IPS-20b (cell line): ENCODE data around the gene IFTAP.
"Not testable (repeated sequence)": the region's sequence is repeated elsewhere in the genome, so short reads cannot be mapped to it uniquely, and the experiment has no call there.

Source experiments
- H3K27ac ChIP-seq: one replicate; pipeline ENCODE4 v1.5.1; 2013; ENCODE audit warnings: low read length
- H3K27me3 ChIP-seq: 2 replicates; pipeline ENCODE4 v1.6.1; 2013; ENCODE audit warnings: mild to moderate bottlenecking, low read length, inconsistent platforms; ENCODE audit not compliant: insufficient read depth
- H3K36me3 ChIP-seq: 2 replicates; pipeline ENCODE4 v1.6.1; 2013; ENCODE audit warnings: low read depth, mild to moderate bottlenecking, inconsistent platforms, low read length, moderate library complexity; ENCODE audit not compliant: insufficient read depth
- H3K4me1 ChIP-seq: 2 replicates; pipeline ENCODE4 v1.6.1; 2013; ENCODE audit warnings: mild to moderate bottlenecking, control low read depth, inconsistent platforms, low read length, moderate library complexity; ENCODE audit not compliant: insufficient read depth
- H3K4me3 ChIP-seq: 2 replicates; pipeline ENCODE4 v1.5.1; 2013; ENCODE audit warnings: mild to moderate bottlenecking, low read length, inconsistent platforms
- H3K9ac ChIP-seq: 2 replicates; pipeline ENCODE4 v1.6.1; 2013; ENCODE audit warnings: low read depth, mild to moderate bottlenecking, inconsistent platforms, low read length, moderate library complexity
- H3K9me3 ChIP-seq: 2 replicates; pipeline ENCODE4 v1.6.1; 2013; ENCODE audit warnings: mild to moderate bottlenecking, low read depth, low read length, inconsistent platforms; ENCODE audit not compliant: insufficient read depth

The IFTAP gene

DNA sequence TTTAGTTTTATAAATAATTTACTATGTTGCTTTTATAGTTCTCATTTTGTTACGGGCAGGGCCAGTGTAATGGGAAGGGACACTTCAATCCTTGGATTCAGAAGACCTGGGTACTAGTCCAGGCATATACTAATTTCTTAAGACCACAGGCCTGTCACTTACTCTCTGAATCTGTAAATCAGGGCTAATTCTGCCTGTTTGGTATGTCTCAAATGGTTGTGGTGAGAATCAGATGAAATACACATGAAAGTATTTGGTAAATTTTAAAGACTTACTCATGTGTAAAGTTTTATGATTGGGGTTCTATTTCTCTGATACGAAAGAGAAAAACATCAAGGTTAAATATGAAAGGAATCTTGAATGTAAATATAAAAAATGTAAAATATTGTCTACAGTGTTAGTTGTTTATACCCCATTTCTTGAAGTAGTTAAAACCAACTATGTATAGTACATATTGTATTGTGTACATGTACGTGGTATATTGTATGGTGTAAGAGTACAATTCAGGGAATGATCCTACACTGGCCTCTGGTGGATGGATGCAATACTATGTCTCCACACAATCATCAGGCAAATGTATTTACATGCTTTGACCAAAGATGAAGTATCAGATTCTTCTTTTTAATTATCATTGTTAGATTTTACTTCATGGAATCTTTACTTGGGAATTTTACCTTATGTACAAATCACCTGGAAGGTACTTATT lies 28.3 kb downstream of the IFTAP start:
- no peaks in the 10 kb centered on the region for H3K36me3 ChIP-seq
- H3K4me1 ChIP-seq = no peaks in the 10 kb centered on the region
- no peak overlapping the region for H3K9ac ChIP-seq
- no peaks in the 10 kb centered on the region for H3K9me3 ChIP-seq
- no peak overlapping the region for H3K4me3 ChIP-seq
- no peaks in the 10 kb centered on the region for H3K27me3 ChIP-seq
- H3K27ac ChIP-seq = no peak overlapping the region

GRCh38 chr11:36623494-36623893 lies 29.2 kb downstream of the IFTAP start:
- Histone ChIP-seq H3K4me1 (no peaks in the 10 kb centered on the region), H3K27me3 (no peaks in the 10 kb centered on the region), H3K9me3 (no peaks in the 10 kb centered on the region)

DNA sequence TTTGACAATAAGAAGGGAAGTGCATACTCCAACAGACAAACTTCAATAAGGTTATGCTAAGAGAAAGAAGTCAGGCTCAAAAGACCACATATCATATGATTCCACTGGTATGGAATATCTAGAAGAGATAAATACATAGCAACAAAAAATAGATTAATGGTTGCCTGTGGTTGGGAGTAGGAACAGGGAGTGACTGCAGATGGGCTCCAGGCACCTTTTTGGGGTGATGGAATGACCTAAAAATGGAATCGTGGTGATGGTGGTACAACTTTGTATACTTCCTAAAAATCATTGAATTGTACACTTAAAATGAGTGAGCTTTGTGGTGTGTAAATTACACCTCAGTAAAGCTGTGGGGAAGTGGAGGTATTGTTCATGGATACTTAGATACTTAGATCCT lies 32.7 kb downstream of the IFTAP start:
- no peaks in the 10 kb centered on the region for H3K9me3 ChIP-seq
- no peaks in the 10 kb centered on the region for H3K4me1 ChIP-seq
- H3K4me3 ChIP-seq = no peak overlapping the region
- no peak overlapping the region for H3K9ac ChIP-seq
- no peaks in the 10 kb centered on the region for H3K36me3 ChIP-seq
- H3K27ac ChIP-seq = no peak overlapping the region
- no peaks in the 10 kb centered on the region for H3K27me3 ChIP-seq

More at GRCh38 chr11:36623494-36623893, 29.2 kb downstream of the IFTAP start:
- Histone ChIP-seq H3K4me3 (no peak overlapping the region), H3K27ac (no peak overlapping the region), H3K9ac (no peak overlapping the region), H3K36me3 (no peaks in the 10 kb centered on the region)

DNA sequence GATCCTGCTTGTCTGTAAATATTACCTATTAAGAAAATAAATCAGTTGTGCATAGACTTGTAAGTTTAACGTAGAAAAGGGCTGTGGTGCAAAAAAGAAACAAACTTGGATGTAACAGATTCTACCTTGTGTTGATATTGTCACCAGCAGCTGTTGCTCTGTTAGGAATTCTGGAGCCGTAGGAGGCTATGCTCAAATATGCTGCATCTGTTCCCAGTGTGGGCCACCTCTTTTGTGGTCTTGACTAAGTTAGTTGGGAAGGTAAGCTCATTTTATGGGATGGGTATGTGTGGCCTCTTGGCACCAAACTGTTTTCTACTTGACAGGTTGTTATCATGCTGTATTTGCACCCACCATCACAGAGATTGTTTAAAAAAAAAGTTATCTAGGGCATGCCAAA lies 33.2 kb downstream of the IFTAP start:
- Histone ChIP-seq H3K36me3 (no peaks in the 10 kb centered on the region), H3K4me1 (no peaks in the 10 kb centered on the region), H3K27ac (no peak overlapping the region), H3K4me3 (no peak overlapping the region), H3K9ac (no peak overlapping the region), H3K27me3 (no peaks in the 10 kb centered on the region), H3K9me3 (no peaks in the 10 kb centered on the region)

DNA sequence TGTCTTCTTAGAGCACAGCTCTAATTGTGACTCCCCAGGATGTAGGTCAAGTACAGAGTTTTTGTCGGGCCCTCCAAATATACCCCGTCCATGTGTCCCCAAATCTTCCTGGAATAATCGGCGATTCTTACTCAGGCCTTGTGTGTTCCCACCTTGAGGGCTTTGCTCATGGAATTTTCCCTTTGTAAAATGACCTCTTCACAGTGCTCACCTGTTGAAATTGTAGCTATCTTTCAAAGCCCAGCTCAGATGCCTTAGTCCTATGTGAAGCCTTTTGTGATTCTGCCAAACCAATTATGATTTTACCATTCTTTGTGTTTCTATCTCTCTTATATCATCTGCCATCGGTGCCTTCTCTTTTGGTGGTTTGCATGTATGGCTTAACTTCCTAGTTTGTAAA lies 33.8 kb downstream of the IFTAP start:
- no peaks in the 10 kb centered on the region for H3K27me3 ChIP-seq
- H3K9ac ChIP-seq = no peak overlapping the region
- no peaks in the 10 kb centered on the region for H3K9me3 ChIP-seq
- H3K27ac ChIP-seq = no peak overlapping the region
- H3K36me3 ChIP-seq = no peaks in the 10 kb centered on the region
- no peaks in the 10 kb centered on the region for H3K4me1 ChIP-seq
- no peak overlapping the region for H3K4me3 ChIP-seq

DNA sequence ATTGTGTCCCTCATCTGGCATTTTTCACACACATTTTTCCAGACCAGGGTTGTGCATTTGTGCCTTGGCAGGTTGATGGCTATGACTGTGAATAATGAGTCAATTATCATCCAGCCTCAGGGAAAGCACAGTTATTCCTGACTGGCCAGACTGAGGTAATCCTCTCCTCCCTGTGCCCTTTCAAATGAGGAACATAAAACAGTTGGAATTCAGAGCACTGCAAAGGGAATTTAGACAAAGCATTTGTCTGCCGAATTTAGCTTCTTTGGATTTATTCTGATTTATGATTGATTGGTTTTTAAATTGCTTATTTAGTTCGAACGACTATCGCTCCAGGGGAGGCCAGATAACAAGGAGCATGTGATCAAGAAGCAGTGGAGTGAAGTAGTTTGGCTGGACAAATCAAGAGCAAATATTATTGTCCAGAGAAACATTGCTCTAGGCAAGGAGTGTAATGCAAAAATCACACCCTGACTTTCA lies 34.5 kb downstream of the IFTAP start:
- Histone ChIP-seq H3K27me3 (no peaks in the 10 kb centered on the region), H3K4me1 (no peaks in the 10 kb centered on the region), H3K4me3 (no peak overlapping the region), H3K9ac (no peak overlapping the region), H3K36me3 (no peaks in the 10 kb centered on the region), H3K27ac (no peak overlapping the region), H3K9me3 (no peaks in the 10 kb centered on the region)

GRCh38 chr11:36631774-36632173 lies 37.5 kb downstream of the IFTAP start:
- no peaks in the 10 kb centered on the region for H3K36me3 ChIP-seq
- H3K9me3 ChIP-seq = no peaks in the 10 kb centered on the region
- no peak overlapping the region for H3K27ac ChIP-seq
- H3K4me3 ChIP-seq = no peak overlapping the region
- H3K27me3 ChIP-seq = no peaks in the 10 kb centered on the region
- no peak overlapping the region for H3K9ac ChIP-seq
- H3K4me1 ChIP-seq = no peaks in the 10 kb centered on the region

- H3K36me3 ChIP-seq = no peaks in the 10 kb centered on the region
- H3K9ac ChIP-seq = no peak overlapping the region
- no peak overlapping the region for H3K27ac ChIP-seq
- no peak overlapping the region for H3K4me3 ChIP-seq
- H3K9me3 ChIP-seq = no peaks in the 10 kb centered on the region; the same call in 1 of the 2 replicates
- H3K4me1 ChIP-seq = no peaks in the 10 kb centered on the region
- no peaks in the 10 kb centered on the region for H3K27me3 ChIP-seq
Measured at GRCh38 chr11:36635066-36635862, 41.0 kb downstream of the IFTAP start.

DNA sequence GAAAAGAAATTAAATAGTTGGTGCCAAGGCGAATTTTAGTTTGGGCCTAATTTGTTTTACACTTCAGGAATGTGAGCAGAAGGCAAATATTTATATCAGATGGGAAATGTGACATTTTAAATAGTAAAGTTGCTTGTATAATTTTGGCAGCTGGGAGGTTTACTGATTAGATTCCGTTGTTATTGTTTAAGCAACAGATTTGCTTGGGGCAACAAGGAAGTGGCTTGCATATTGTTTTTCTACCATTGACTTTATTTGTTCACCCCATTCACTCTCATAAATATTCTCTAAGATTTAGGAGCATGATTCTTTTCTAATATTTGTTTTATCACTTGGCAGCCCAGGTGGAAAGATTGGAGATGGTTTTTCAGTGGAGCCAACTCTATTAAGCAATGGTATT lies 44.3 kb downstream of the IFTAP start:
- no peak overlapping the region for H3K9ac ChIP-seq
- H3K4me1 ChIP-seq = no peaks in the 10 kb centered on the region

GRCh38 chr11:36657610-36658267 lies 63.4 kb downstream of the IFTAP start:
- no peak overlapping the region for H3K4me3 ChIP-seq
- no peak overlapping the region for H3K9ac ChIP-seq
- H3K4me1 ChIP-seq = no peaks in the 10 kb centered on the region

More for the DNA sequence above, 44.3 kb downstream of the IFTAP start:
- Histone ChIP-seq H3K4me3 (no peak overlapping the region), H3K27me3 (no peaks in the 10 kb centered on the region), H3K9me3 (no peaks in the 10 kb centered on the region; the same call in 1 of the 2 replicates), H3K27ac (no peak overlapping the region), H3K36me3 (no peaks in the 10 kb centered on the region)

GRCh38 chr11:36661359-36661758 lies 67.1 kb downstream of the IFTAP start:
- not testable (repeated sequence) for H3K9ac ChIP-seq, H3K36me3 ChIP-seq, H3K27ac ChIP-seq, H3K27me3 ChIP-seq, H3K4me1 ChIP-seq, H3K4me3 ChIP-seq
- peaks cover 23% of the 10 kb centered on the region for H3K9me3 ChIP-seq

More at GRCh38 chr11:36657610-36658267, 63.4 kb downstream of the IFTAP start:
- H3K27me3 ChIP-seq = no peaks in the 10 kb centered on the region
- peaks cover 4% of the 10 kb centered on the region; the same call in 1 of the 2 replicates for H3K36me3 ChIP-seq
- H3K9me3 ChIP-seq = peaks cover 8% of the 10 kb centered on the region; the same call in 1 of the 2 replicates
- H3K27ac ChIP-seq = no peak overlapping the region
